Measurements from ENCODE around the gene KCNT2.
A peak's percentile ranks its signal among the peaks of the same experiment; 100 is the strongest.
"Not testable (repeated sequence)": the region's sequence is repeated elsewhere in the genome, so short reads cannot be mapped to it uniquely, and the experiment has no call there.

KCNT2 gene

GRCh38 chr1:196608390-196609369, at the start of gene KCNT2:
KCNT2 (minus strand) TSS chr1:196608440; CDS start chr1:196608309, 131 bp downstream.
- DNase-seq = peak; percentile 88

- DNase-seq = no peak
These were observed 47.3 kb upstream of the KCNT2 start for GRCh38 chr1:196655494-196655893.

GRCh38 chr1:196655071-196655470, 46.8 kb upstream of the KCNT2 start:
- no peak for DNase-seq

GRCh38 chr1:196654271-196654670, 46.0 kb upstream of the KCNT2 start:
- no peak for DNase-seq

GRCh38 chr1:196651637-196652215, 43.5 kb upstream of the KCNT2 start, which contains the start of gene CFH:
CFH (plus strand) TSS chr1:196652043; CDS start chr1:196652118, 75 bp downstream.
- DNase-seq = peak; percentile 43

GRCh38 chr1:196651079-196651478, 42.8 kb upstream of the KCNT2 start:
- no peak for DNase-seq

GRCh38 chr1:196650403-196650802, 42.2 kb upstream of the KCNT2 start:
- DNase-seq = peak; percentile 53

- DNase-seq = peak; percentile 46
These were observed 41.8 kb upstream of the KCNT2 start for GRCh38 chr1:196649990-196650389.

- DNase-seq = no peak
These were observed 32.7 kb upstream of the KCNT2 start for GRCh38 chr1:196640976-196641375.

GRCh38 chr1:196639291-196639690, 31.1 kb upstream of the KCNT2 start:
- DNase-seq = not testable (repeated sequence)

- no peak for DNase-seq
These were observed 30.2 kb upstream of the KCNT2 start for GRCh38 chr1:196638466-196638865.

GRCh38 chr1:196637606-196638005, 29.4 kb upstream of the KCNT2 start:
- no peak for DNase-seq

- DNase-seq = no peak
These were observed 20.6 kb upstream of the KCNT2 start for GRCh38 chr1:196628838-196629237.

GRCh38 chr1:196623079-196623478, 14.8 kb upstream of the KCNT2 start:
- no peak for DNase-seq

- DNase-seq = no peak
These were observed 11.5 kb upstream of the KCNT2 start for GRCh38 chr1:196619721-196620120.

- no peak for DNase-seq
These were observed 3.6 kb upstream of the KCNT2 start for GRCh38 chr1:196611873-196612272.

- DNase-seq = no peak
These were observed 1.1 kb upstream of the KCNT2 start for GRCh38 chr1:196609370-196609737.

GRCh38 chr1:196607981-196608380, 259 bp downstream of the KCNT2 start:
- DNase-seq = no peak

GRCh38 chr1:196603651-196604050, 4.6 kb downstream of the KCNT2 start:
- DNase-seq = no peak

- no peak for DNase-seq
These were observed 9.1 kb downstream of the KCNT2 start for GRCh38 chr1:196598942-196599748.

- DNase-seq = no peak
These were observed 13.5 kb downstream of the KCNT2 start for GRCh38 chr1:196594700-196595099.

GRCh38 chr1:196593955-196594354, 14.3 kb downstream of the KCNT2 start:
- DNase-seq = no peak

- DNase-seq = no peak
These were observed 17.3 kb downstream of the KCNT2 start for GRCh38 chr1:196590959-196591358.
